Measurements from ENCODE around the gene GPR162.

The GPR162 gene

GRCh38 chr12:6822426-6823135 lies 960 bp downstream of the GPR162 start:
- peak in 1 of 14 donors; percentile 48 for DNase-seq

GRCh38 chr12:6823182-6824084 lies 1.8 kb downstream of the GPR162 start:
- no peak for DNase-seq

GRCh38 chr12:6824085-6824775 lies 2.6 kb downstream of the GPR162 start:
- peak in 1 of 14 donors; percentile 43 for DNase-seq

GRCh38 chr12:6824901-6825381 lies 3.3 kb downstream of the GPR162 start:
- peak in 1 of 14 donors; percentile 70 for DNase-seq

- peak in 13 of 14 donors; percentile 18 to 85 (median 69) for DNase-seq
Measured at GRCh38 chr12:6825398-6826124, 3.9 kb downstream of the GPR162 start.

GRCh38 chr12:6826125-6826733 lies 4.6 kb downstream of the GPR162 start:
- no peak for DNase-seq

GRCh38 chr12:6826734-6827436 lies 5.3 kb downstream of the GPR162 start:
- no peak for DNase-seq

- DNase-seq = peak in 9 of 14 donors; percentile 15 to 91 (median 35)
Measured at GRCh38 chr12:6827437-6827911, 5.9 kb downstream of the GPR162 start.

GRCh38 chr12:6827982-6828780 lies 6.6 kb downstream of the GPR162 start, which contains the start of gene P3H3:
P3H3 (plus strand) TSS chr12:6828407; CDS start chr12:6828441, 34 bp downstream.
- DNase-seq = peak in 3 of 14 donors; percentile 9 to 63 (median 28)

- peak in 1 of 14 donors; percentile 74 for DNase-seq
Measured at GRCh38 chr12:6828781-6829535, 7.3 kb downstream of the GPR162 start.

GRCh38 chr12:6829536-6830220 lies 8.1 kb downstream of the GPR162 start:
- DNase-seq = peak in 1 of 14 donors; percentile 11

- DNase-seq = no peak
Measured at GRCh38 chr12:6830286-6830890, 8.8 kb downstream of the GPR162 start.

GRCh38 chr12:6830999-6831398 lies 9.4 kb downstream of the GPR162 start:
- no peak for DNase-seq

- no peak for DNase-seq
Measured at GRCh38 chr12:6831450-6831995, 9.9 kb downstream of the GPR162 start.

- DNase-seq = no peak
Measured at GRCh38 chr12:6832125-6832524, 10.5 kb downstream of the GPR162 start.

GRCh38 chr12:6833189-6833890 lies 11.7 kb downstream of the GPR162 start:
- DNase-seq = no peak

- no peak for DNase-seq
Measured at GRCh38 chr12:6834254-6834653, 12.6 kb downstream of the GPR162 start.

Data from C1 segment of cervical spinal cord (tissue), 14 donors.